GM23338 (cell line): ENCODE data around the gene SHISA9. TPM values are rescaled to one million over a fixed set of nuclear protein-coding genes. Genes with fewer than 3 reads are reported as not detected.

Experiments used
- ATAC-seq: fragments of 200-7000 bp; cut with Tn5 transposase; 3 replicates; pipeline ENCODE4 v1.9.1; 2020
- DNase-seq: peaks from one replicate; pipeline ENCODE4 v3.0.0-alpha.2; 2015; ENCODE audit warnings: low spot score
- H2AFZ ChIP-seq: fragments of 200-600 bp; sonication (generic); 2 replicates; pipeline ENCODE4 v1.8.0; 2016; ENCODE audit warnings: antibody characterized with exemption, mild to moderate bottlenecking, moderate library complexity
- H3F3A ChIP-seq: fragments of 200-600 bp; sonication (generic); replicated peaks from 2 replicates; pipeline ENCODE4 v1.8.0; 2017; ENCODE audit warnings: antibody characterized with exemption, mixed run types, low read depth
- H3K27ac ChIP-seq: fragments of 200-600 bp; sonication (generic); 2 replicates; pipeline ENCODE4 v1.6.1; 2016; ENCODE audit warnings: low read depth
- H3K27me3 ChIP-seq: fragments of 200-600 bp; sonication (generic); 2 replicates; pipeline ENCODE4 v1.8.0; 2016; ENCODE audit warnings: mild to moderate bottlenecking, mixed run types, moderate library complexity; ENCODE audit not compliant: insufficient read depth
- H3K36me3 ChIP-seq: fragments of 200-600 bp; sonication (generic); 2 replicates; pipeline ENCODE4 v1.8.0; 2016; ENCODE audit warnings: mild to moderate bottlenecking; ENCODE audit not compliant: insufficient read depth
- H3K4me1 ChIP-seq: fragments of 200-600 bp; sonication (generic); 2 replicates; pipeline ENCODE4 v1.8.0; 2016; ENCODE audit warnings: mild to moderate bottlenecking, moderate library complexity; ENCODE audit not compliant: insufficient read depth
- H3K4me2 ChIP-seq: fragments of 200-600 bp; sonication (generic); 2 replicates; pipeline ENCODE4 v1.7.1; 2017; ENCODE audit warnings: mixed run types
- H3K4me3 ChIP-seq: fragments of 200-600 bp; sonication (generic); 2 replicates; pipeline ENCODE4 v1.6.1; 2016; ENCODE audit warnings: mixed run types
- H3K79me2 ChIP-seq: fragments of 200-600 bp; sonication (generic); replicated peaks from 2 replicates; pipeline ENCODE4 v1.8.0; 2017; ENCODE audit warnings: mild to moderate bottlenecking; ENCODE audit not compliant: insufficient read depth
- H3K9me2 ChIP-seq: fragments of 200-600 bp; sonication (generic); 2 replicates; pipeline ENCODE4 v1.8.0; 2017; ENCODE audit not compliant: insufficient read depth
- H4K20me1 ChIP-seq: fragments of 200-600 bp; sonication (generic); replicated peaks from 2 replicates; pipeline ENCODE4 v1.8.0; 2017; ENCODE audit warnings: mild to moderate bottlenecking; ENCODE audit not compliant: insufficient read depth
- H3K27ac Mint-ChIP-seq: 2 replicates; pipeline ENCODE4 v1.8.0; 2020; ENCODE audit warnings: inconsistent platforms, mild to moderate bottlenecking, moderate library complexity, mixed read lengths
- H3K27me3 Mint-ChIP-seq: 3 replicates; pipeline ENCODE4 v1.8.0; 2022; ENCODE audit warnings: low read depth, mild to moderate bottlenecking, moderate library complexity, mixed read lengths, inconsistent platforms; ENCODE audit not compliant: insufficient read depth, poor library complexity
- H3K36me3 Mint-ChIP-seq: 3 replicates; pipeline ENCODE4 v1.8.0; 2021; ENCODE audit warnings: low read depth, mild to moderate bottlenecking, inconsistent platforms, moderate library complexity, mixed read lengths
- H3K4me1 Mint-ChIP-seq: 3 replicates; pipeline ENCODE4 v1.8.0; 2020; ENCODE audit warnings: mild to moderate bottlenecking, inconsistent platforms, mixed read lengths
- H3K4me3 Mint-ChIP-seq: 3 replicates; pipeline ENCODE4 v1.8.0; 2021; ENCODE audit warnings: moderate library complexity, mild to moderate bottlenecking, inconsistent platforms, mixed read lengths
- H3K9me3 Mint-ChIP-seq: 3 replicates; pipeline ENCODE4 v1.8.0; 2020; ENCODE audit warnings: moderate library complexity, mild to moderate bottlenecking, inconsistent platforms, mixed read lengths
- CREB1 ChIP-seq: fragments of 250-450 bp; sonication (Bioruptor Pico); IDR thresholded peaks from 2 replicates; pipeline ENCODE4 v1.5.0; 2020; ENCODE audit warnings: low read depth, mild to moderate bottlenecking, moderate library complexity
- ETS1 ChIP-seq: IDR thresholded peaks from 2 replicates; pipeline ENCODE4 v1.6.1; 2016; ENCODE audit warnings: antibody characterized with exemption
- EZH2 ChIP-seq: fragments of 200-600 bp; sonication (generic); IDR thresholded peaks from one replicate; pipeline ENCODE4 v1.8.0; 2017; ENCODE audit warnings: antibody characterized with exemption, mild to moderate bottlenecking, low read depth; ENCODE audit not compliant: unreplicated experiment
- EZH2phosphoT487 ChIP-seq: fragments of 200-600 bp; sonication (generic); IDR thresholded peaks from one replicate; pipeline ENCODE4 v1.8.1; 2018; ENCODE audit warnings: antibody characterized with exemption; ENCODE audit not compliant: unreplicated experiment
- JUNB ChIP-seq: IDR thresholded peaks from one replicate; pipeline ENCODE4 v1.6.1; 2016; ENCODE audit warnings: antibody characterized with exemption; ENCODE audit not compliant: unreplicated experiment
- NANOG ChIP-seq: IDR thresholded peaks from 2 replicates; pipeline ENCODE4 v1.6.1; 2016; ENCODE audit warnings: antibody characterized with exemption, borderline replicate concordance
- POLR2AphosphoS5 ChIP-seq: IDR thresholded peaks from 2 replicates; pipeline ENCODE4 v1.6.1; 2016; ENCODE audit warnings: antibody characterized with exemption, low read depth
- STAT1 ChIP-seq: IDR thresholded peaks from one replicate; pipeline ENCODE4 v1.6.1; 2016; ENCODE audit warnings: antibody characterized with exemption; ENCODE audit not compliant: unreplicated experiment
- ZNF114 ChIP-seq: fragments of 250-450 bp; sonication (Bioruptor Pico); IDR thresholded peaks from 2 replicates; pipeline ENCODE4 v1.5.0; 2020; ENCODE audit warnings: mild to moderate bottlenecking, moderate library complexity
- ZNF462 ChIP-seq: fragments of 250-450 bp; sonication (Bioruptor Pico); IDR thresholded peaks from 2 replicates; pipeline ENCODE4 v1.5.0; 2020; ENCODE audit warnings: mild to moderate bottlenecking, moderate library complexity
- polyA plus RNA-seq: library from polyadenylated mRNA; unstranded; fragments of >200 nt; fragmentation: Nextera tagmentation; extraction: Ambion mirVana; gene quantifications from 2 replicates; pipeline ENCODE4 v1.2.1, GENCODE V29; 2016
- total RNA-seq: library from RNA; depleted of rRNA; stranded (reverse); fragments of >200 nt; shearing (Covaris generic); gene quantifications from 2 replicates; pipeline ENCODE4 v1.2.3, GENCODE V29; 2014

SHISA9 gene
- total and polyA plus RNA-seq, 2 experiments from 2014 or later, result 10.4 to 45.6 TPM

- Mint-ChIP-seq H3K36me3 (peaks cover 32% of the 10 kb centered on the region), H3K27me3 (no peaks in the 10 kb centered on the region), H3K4me1 (peaks cover 13% of the 10 kb centered on the region), H3K9me3 (peaks cover 22% of the 10 kb centered on the region), H3K27ac (no peak overlapping the region), H3K4me3 (no peak overlapping the region)
- H3K27me3 ChIP-seq, result no peaks in the 10 kb centered on the region
- H2AFZ ChIP-seq, result no peak overlapping the region
- H3K4me2 ChIP-seq, result no peak overlapping the region
- H3K4me1 ChIP-seq, result peaks cover 4% of the 10 kb centered on the region; the same call in 1 of the 2 replicates
- ATAC-seq (no peak), DNase-seq (no peak)
- no peak overlapping the region for H3K27ac ChIP-seq
- H3K9me2 ChIP-seq, result no peaks in the 10 kb centered on the region
- H3K36me3 ChIP-seq, result no peaks in the 10 kb centered on the region
- no peak overlapping the region for H3K4me3 ChIP-seq
- TF ChIP-seq POLR2AphosphoS5, result no peak
- TF ChIP-seq EZH2phosphoT487, result no peak
- no peak for TF ChIP-seq CREB1 (CRISPR knock-in tag)
- no peak for TF ChIP-seq JUNB
- no peak for TF ChIP-seq ZNF114
- H3K79me2 ChIP-seq, result peaks cover 58% of the 10 kb centered on the region
- H3F3A ChIP-seq, result no peaks in the 10 kb centered on the region
- H4K20me1 ChIP-seq, result 0 out of 2 replicates have a peak, but pooled peaks cover 3% of the 10 kb centered on the region
Observed at GRCh38 chr16:13047276-13047675, 145.9 kb downstream of the SHISA9 start.

- no peak for DNase-seq
- H3K79me2 ChIP-seq, result peaks cover 53% of the 10 kb centered on the region
- H3K27me3 ChIP-seq, result no peaks in the 10 kb centered on the region
- no peaks in the 10 kb centered on the region for H3F3A ChIP-seq
- H3K9me2 ChIP-seq, result no peaks in the 10 kb centered on the region
- no peak overlapping the region for H3K27ac Mint-ChIP-seq
- no peak for ATAC-seq
- peaks cover 35% of the 10 kb centered on the region for H3K36me3 Mint-ChIP-seq
- peaks cover 4% of the 10 kb centered on the region; the same call in 1 of the 2 replicates for H3K4me1 ChIP-seq
- no peak overlapping the region for H3K4me3 ChIP-seq
- H2AFZ ChIP-seq, result no peak overlapping the region
- H3K27ac ChIP-seq, result no peak overlapping the region
- H3K36me3 ChIP-seq, result no peaks in the 10 kb centered on the region
- H3K4me3 Mint-ChIP-seq, result no peak overlapping the region
- peaks cover 22% of the 10 kb centered on the region for H3K9me3 Mint-ChIP-seq
- H3K4me2 ChIP-seq, result no peak overlapping the region
- no peaks in the 10 kb centered on the region for H3K27me3 Mint-ChIP-seq
- peaks cover 13% of the 10 kb centered on the region for H3K4me1 Mint-ChIP-seq
- TF ChIP-seq ETS1, result no peak
- no peak for TF ChIP-seq POLR2AphosphoS5
- no peak for TF ChIP-seq STAT1
- no peak for TF ChIP-seq NANOG
- TF ChIP-seq ZNF462 (CRISPR knock-in tag), result no peak
- TF ChIP-seq EZH2, result no peak
- peaks cover 5% of the 10 kb centered on the region for H4K20me1 ChIP-seq
Observed at GRCh38 chr16:13049688-13050087, 148.3 kb downstream of the SHISA9 start.
